ENCODE results near the gene CCDC28B. TPM values are rescaled to one million over a fixed set of nuclear protein-coding genes. Genes with fewer than 3 reads are reported as not detected.

Gene CCDC28B
- total RNA-seq, 4 donors from 2014 or later = 5.0 to 7.8 (median 6.5) TPM

DNA sequence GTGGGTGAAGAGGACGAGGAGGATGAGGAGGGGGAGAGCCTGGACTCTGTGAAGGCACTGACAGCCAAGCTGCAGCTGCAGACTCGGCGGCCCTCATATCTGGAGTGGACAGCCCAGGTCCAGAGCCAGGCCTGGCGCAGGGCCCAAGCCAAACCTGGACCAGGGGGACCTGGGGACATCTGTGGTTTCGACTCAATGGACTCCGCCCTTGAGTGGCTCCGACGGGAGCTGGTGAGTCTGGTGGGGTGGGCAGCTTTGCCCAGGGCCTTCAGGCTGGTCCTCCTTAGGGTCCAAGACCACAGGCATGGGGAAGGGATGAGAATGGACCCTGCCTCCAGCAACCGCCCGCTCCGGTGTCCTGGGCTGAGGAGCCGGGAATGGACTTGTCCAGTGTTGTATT lies 47.1 kb downstream of the CCDC28B start:
- Histone ChIP-seq H3K27me3 (no peaks in the 10 kb centered on the region), H3K36me3 (no peaks in the 10 kb centered on the region), H3K9me3 (no peaks in the 10 kb centered on the region), H3K4me1 (peaks cover 49 to 66% (median 65%) of the 10 kb centered on the region in 4 donors), H3K27ac (replicated peaks in 1 of 4) (peak overlapping the region; percentile 48 to 73 (median 62)), H3K4me3 (peak overlapping the region in 1 of 4 donors; percentile 29)
- no peak for TF ChIP-seq EP300 (IDR thresholded peaks at IDR 0.05)
- TF ChIP-seq, protein P1, sequence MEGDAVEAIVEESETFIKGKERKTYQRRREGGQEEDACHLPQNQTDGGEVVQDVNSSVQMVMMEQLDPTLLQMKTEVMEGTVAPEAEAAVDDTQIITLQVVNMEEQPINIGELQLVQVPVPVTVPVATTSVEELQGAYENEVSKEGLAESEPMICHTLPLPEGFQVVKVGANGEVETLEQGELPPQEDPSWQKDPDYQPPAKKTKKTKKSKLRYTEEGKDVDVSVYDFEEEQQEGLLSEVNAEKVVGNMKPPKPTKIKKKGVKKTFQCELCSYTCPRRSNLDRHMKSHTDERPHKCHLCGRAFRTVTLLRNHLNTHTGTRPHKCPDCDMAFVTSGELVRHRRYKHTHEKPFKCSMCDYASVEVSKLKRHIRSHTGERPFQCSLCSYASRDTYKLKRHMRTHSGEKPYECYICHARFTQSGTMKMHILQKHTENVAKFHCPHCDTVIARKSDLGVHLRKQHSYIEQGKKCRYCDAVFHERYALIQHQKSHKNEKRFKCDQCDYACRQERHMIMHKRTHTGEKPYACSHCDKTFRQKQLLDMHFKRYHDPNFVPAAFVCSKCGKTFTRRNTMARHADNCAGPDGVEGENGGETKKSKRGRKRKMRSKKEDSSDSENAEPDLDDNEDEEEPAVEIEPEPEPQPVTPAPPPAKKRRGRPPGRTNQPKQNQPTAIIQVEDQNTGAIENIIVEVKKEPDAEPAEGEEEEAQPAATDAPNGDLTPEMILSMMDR (IDR thresholded peaks at IDR 0.05) = no peak
- no peak for TF ChIP-seq POLR2AphosphoS5 (IDR thresholded peaks at IDR 0.05)
- WGBS = 67% methylated on average over 9 of the region's 12 CpGs
- no peak for DNase-seq (ENCODE audit: extremely low spot score)
- intact Hi-C loops (cut with DNase I) = no loop called here

DNA sequence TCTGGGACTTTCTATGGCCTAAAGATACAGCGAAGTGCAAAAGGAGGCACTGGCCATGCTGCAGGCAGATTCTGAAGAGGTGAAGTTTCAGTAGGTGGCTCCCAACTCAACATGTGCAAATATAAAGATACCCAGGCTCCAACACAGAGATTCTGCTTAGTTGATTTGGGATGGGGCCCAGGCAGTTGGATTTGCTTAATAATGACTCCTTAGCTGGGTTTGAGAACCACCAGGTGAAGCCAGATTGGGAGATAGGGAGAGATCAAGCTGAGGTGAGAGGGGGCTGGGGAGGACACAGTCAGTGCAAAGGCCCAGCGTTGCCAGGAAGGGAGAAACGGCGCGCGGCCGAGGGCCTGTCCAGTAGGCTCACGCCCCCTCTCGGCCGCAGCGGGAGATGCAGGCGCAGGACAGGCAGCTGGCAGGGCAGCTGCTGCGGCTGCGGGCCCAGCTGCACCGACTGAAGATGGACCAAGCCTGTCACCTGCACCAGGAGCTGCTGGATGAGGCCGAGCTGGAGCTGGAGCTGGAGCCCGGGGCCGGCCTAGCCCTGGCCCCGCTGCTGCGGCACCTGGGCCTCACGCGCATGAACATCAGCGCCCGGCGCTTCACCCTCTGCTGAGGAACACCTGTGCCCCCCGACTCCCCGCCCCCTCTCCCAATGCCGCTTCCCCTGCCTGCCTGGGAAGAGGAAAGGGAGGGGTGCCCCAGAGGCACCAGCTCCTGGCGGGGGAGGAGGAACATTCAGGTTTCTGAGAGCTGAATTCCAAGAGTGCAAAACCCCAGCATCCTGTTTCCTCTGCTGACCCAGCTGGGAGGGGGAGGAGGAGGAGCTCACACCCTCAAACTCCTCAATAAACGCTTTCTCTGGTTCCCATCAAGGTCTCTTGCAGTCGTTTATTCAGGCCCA lies 47.8 kb downstream of the CCDC28B start:
- H3K4me3 ChIP-seq = peak overlapping the region in 3 of 4 donors; percentile 4 to 27 (median 15)
- no peaks in the 10 kb centered on the region for H3K27me3 ChIP-seq
- no peaks in the 10 kb centered on the region for H3K36me3 ChIP-seq
- no peaks in the 10 kb centered on the region for H3K9me3 ChIP-seq
- DNase-seq (ENCODE audit: extremely low spot score) = no peak
- peak overlapping the region; percentile 48 to 73 (median 62) for H3K27ac ChIP-seq (replicated peaks in 1 of 4)
- intact Hi-C loops (cut with DNase I) = no loop called here
- peak; percentile 39 to 41 for TF ChIP-seq POLR2AphosphoS5 (IDR thresholded peaks at IDR 0.05)
- no peak for TF ChIP-seq POLR2A (IDR thresholded peaks at IDR 0.05; ENCODE audit: low read depth)
- TF ChIP-seq, protein P1 (IDR thresholded peaks at IDR 0.05) = peak; percentile 75 to 92 (median 81)
- 13% methylated on average over 13 of the region's 31 CpGs for WGBS
- H3K4me1 ChIP-seq = peaks cover 41 to 64% (median 63%) of the 10 kb centered on the region in 4 donors

DNA sequence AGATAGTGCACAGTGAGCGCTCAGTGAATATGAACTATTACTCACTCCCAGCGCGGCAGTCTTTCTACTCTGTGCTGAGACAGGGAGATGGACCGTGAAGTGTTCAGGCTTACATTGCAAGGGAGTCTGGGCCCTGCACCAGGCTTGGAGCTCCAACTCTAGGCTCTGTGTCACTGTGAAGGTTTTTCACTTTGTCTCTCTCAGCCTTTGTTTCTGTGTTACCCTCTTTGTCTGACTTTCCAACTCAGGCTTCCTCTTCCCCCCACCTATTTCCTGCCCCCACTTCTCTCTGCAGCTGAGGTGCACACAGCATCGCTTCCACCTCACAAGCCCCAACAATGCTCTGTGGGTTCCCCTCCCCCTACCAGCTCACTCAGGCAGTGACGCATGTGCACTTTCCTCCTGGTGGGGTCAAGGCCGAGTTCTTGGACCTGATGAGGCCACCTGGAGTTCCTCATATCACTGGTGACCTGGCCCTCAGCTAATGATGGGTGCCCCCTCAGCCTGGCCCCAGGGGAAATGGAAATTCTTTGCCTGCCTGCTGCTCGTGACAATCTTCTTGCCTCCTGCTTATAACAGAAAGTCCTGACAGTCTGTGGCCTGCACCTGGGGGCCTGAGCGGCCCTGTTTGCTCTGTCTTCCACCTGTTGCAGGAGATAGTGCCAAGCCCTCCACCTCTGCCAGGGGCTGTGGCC lies 49.6 kb downstream of the CCDC28B start:
- H3K4me3 ChIP-seq = no peak overlapping the region
- DNase-seq (ENCODE audit: extremely low spot score) = no peak
- H3K27me3 ChIP-seq = no peaks in the 10 kb centered on the region
- intact Hi-C loops (cut with DNase I) = no loop called here
- no peaks in the 10 kb centered on the region for H3K36me3 ChIP-seq
- WGBS = 66% methylated on average over 8 of the region's 9 CpGs
- no peaks in the 10 kb centered on the region for H3K9me3 ChIP-seq
- TF ChIP-seq EP300 (IDR thresholded peaks at IDR 0.05) = no peak
- peak; percentile 57 to 77 for TF ChIP-seq POLR2AphosphoS5 (IDR thresholded peaks at IDR 0.05)
- no peak for TF ChIP-seq POLR2A (IDR thresholded peaks at IDR 0.05; ENCODE audit: low read depth)
- TF ChIP-seq, protein P1 (IDR thresholded peaks at IDR 0.05) = no peak
- H3K27ac ChIP-seq (replicated peaks in 1 of 4) = peak overlapping the region; percentile 45 to 73 (median 67)
- peaks cover 39 to 66% (median 63%) of the 10 kb centered on the region in 4 donors for H3K4me1 ChIP-seq

DNA sequence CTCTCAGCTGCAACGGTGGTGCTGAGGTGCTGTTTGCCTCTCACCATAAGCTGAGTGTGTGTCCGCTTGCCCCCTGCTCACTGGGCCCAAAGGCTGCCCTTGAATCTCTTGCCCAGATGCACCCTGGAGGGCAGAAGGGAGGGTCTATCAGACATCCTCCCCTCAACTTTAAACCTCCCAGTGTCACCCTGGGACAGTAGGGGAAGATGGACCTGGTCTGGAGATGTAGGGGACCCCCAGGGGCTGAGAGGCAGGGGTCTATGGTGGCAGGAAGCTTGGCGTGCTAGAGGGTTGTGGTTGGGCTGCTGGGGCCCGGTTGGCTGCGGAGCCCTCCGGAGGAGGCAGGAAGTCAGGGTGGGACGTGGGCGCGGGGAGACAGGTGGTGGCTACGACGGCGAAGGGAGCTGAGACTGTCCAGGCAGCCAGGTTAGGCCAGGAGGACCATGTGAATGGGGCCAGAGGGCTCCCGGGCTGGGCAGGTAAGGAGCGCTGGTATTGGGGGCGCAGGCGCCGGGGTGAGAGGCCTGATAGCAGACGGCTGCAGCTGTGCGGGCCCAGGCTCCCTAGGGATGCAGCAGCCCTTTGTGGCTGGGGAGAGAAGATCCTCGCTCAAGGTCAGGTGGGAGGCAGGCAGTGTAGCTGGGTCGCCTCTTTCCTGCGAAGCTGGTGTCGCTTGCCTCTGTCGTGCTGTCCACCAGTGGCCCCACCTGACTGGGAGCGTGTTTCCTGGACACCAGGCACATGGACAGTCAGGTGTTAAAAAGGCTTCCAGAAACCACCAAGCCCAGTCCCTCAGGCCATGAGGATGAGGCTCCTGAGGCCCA lies 50.7 kb downstream of the CCDC28B start, which contains the start of gene LCK:
LCK (plus strand) TSS at position 373 of the 824 bp plus-strand sequence. CDS start 23,065 bp downstream, outside the sequence.
- intact Hi-C loops (cut with DNase I) = no loop called here
- no peak for DNase-seq (ENCODE audit: extremely low spot score)
- Histone ChIP-seq H3K4me1 (peaks cover 36 to 63% (median 61%) of the 10 kb centered on the region in 4 donors), H3K27me3 (no peaks in the 10 kb centered on the region), H3K9me3 (no peaks in the 10 kb centered on the region), H3K36me3 (no peaks in the 10 kb centered on the region), H3K27ac (replicated peaks in 1 of 4) (peak within 1 kb of the TSS; percentile 45 to 72 (median 64)), H3K4me3 (peak within 1 kb of the TSS in 1 of 4 donors; percentile 5)
- WGBS = 80% methylated on average over 24 of the region's 25 CpGs
- TF ChIP-seq, protein P1 (IDR thresholded peaks at IDR 0.05) = no peak
- no peak for TF ChIP-seq POLR2A (IDR thresholded peaks at IDR 0.05; ENCODE audit: low read depth)
- no peak for TF ChIP-seq EP300 (IDR thresholded peaks at IDR 0.05)
- TF ChIP-seq POLR2AphosphoS5 (IDR thresholded peaks at IDR 0.05) = no peak
